Body of pancreas (tissue), 4 donors: Measurements from ENCODE around the gene METTL23. TPM values are rescaled to one million over a fixed set of nuclear protein-coding genes. Genes with fewer than 3 reads are reported as not detected.

Experiments
- ATAC-seq: fragments of 150-250 bp; one replicate; pipeline ENCODE4 v1.9.1; 2016
- DNase-seq, 4 donors: peaks; one replicate each; pipeline ENCODE4 v3.0.0-alpha.2; 2019
- H3K27ac ChIP-seq, 4 donors: fragments of 200-600 bp; sonication (generic); 1 replicate in 3 of 4; 2 replicates in 1 of 4; pipeline versions ENCODE4 v1.5.1 to v1.6.1; 2016 to 2019; ENCODE audit warnings: mild to moderate bottlenecking in 1 of 4, mixed read lengths in 1 of 4, moderate library complexity in 1 of 4
- H3K27me3 ChIP-seq, 2 donors: fragments of 200-600 bp; sonication (generic); one replicate each; pipeline ENCODE4 v1.6.0; 2016; ENCODE audit warnings: mild to moderate bottlenecking in 1 of 2
- H3K36me3 ChIP-seq, 2 donors: fragments of 200-600 bp; sonication (generic); replicated peaks in 1 of 2; 2 replicates each; pipeline ENCODE4 v1.5.1; 2016; ENCODE audit warnings: low read depth in 2 of 2; ENCODE audit not compliant: insufficient read depth in 1 of 2
- H3K4me1 ChIP-seq: fragments of 200-600 bp; sonication (generic); one replicate; pipeline ENCODE4 v1.6.0; 2016
- H3K4me3 ChIP-seq, 2 donors: fragments of 200-600 bp; sonication (generic); 1 replicate in 1 of 2; 2 replicates in 1 of 2; pipeline ENCODE4 v1.5.1; 2016 to 2019
- H3K9me3 ChIP-seq, 3 donors: fragments of 200-600 bp; sonication (generic); 1 replicate in 2 of 3; 2 replicates in 1 of 3; pipeline ENCODE4 v1.5.1; 2016
- POLR2A ChIP-seq, 3 donors: fragments of 450-650 bp; IDR thresholded peaks; one replicate each; pipeline ENCODE4 v1.6.1; 2016; ENCODE audit warnings: antibody characterized with exemption in 3 of 3, mild to moderate bottlenecking in 2 of 3
- WGBS, 2 donors: methylation state at CpG; one replicate each; pipeline ENCODE4 v1.1.5; 2017; 5-methylcytosine and 5-hydroxymethylcytosine counted together
- intact Hi-C: fragments of 100-400 bp; cut with DNase I; formaldehyde crosslinking; loops from one replicate; pipeline ENCODE4 v1.15.1; 2023
- total RNA-seq, 2 donors: library from RNA; depleted of rRNA; stranded (reverse); fragments of >200 nt; gene quantifications; one replicate each; pipeline ENCODE4 v1.1.0, GENCODE V29; 2016
- TF ChIP-seq, protein P1 (sequence below), 7 experiments: fragments of 450-650 bp in 4 of 7; fragments of 200-600 bp in 3 of 7; sonication (generic) in 3 of 7; IDR thresholded peaks; one replicate each; pipeline ENCODE4 v1.5.1; 2016 to 2019; ENCODE audit warnings: antibody characterized with exemption in 7 of 7

The METTL23 gene
- 10 to 100 TPM; 25.9 to 44.2 TPM for total RNA-seq

DNA sequence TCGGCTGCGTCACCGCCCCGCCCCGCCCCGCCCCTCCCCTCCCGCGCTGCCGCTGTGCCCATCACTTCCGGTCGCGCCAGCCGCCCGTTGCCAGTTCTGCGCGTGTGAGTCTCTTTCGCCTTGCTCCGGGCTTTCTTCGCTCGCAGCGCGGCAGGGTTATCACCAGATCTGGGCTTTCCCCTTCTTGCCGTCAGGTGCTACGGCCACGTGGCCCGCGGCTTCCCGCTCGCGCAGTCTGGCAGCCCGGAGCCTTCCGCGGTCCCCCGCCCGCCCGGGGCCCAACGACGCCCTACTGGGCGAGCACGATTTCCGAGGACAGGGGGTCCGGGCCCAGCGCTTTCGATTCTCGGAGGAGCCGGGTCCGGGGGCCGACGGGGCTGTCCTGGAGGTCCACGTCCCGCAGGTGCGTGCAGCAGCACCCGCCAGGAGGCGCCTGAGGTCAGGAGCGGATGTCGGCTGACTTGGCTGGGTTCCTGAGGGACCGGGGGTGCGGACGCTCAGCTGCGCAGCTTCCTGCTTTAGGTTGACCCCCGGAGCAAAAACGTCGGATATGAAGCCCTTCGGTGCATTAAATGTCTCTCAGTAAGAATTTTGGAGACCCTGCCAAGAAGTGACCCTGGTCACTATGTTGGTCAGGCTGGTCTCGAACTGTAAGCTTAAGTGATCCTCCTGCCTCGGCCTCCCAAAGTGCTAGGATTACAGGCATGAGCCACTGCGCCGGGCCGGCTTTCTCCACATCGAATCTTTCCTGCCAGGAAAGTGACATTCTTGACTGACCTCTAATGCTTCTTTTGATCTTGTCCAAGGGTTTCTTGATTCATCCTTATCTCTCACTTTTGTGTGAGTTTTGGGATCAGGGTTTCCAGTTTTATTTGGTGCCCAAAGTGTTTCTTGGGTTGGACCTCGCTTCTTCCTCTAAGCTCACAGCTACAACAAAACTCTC, at the start of gene METTL23:
Gene METTL23 (plus strand): TSS at position 64 of the 943 bp plus-strand sequence. CDS start 2,872 bp downstream, outside the sequence.
- 0 to 4% methylated on average over 12 to 65 of the region's 71 CpGs for WGBS, 2 donors
- peak; percentile 59 for ATAC-seq
- Histone ChIP-seq H3K27ac (peak within 1 kb of the TSS; percentile 96 to 100 (median 100)), H3K27me3 (no peaks in the 10 kb centered on the region), H3K9me3 (no peaks in the 10 kb centered on the region), H3K4me1 (peaks cover 66% of the 10 kb centered on the region), H3K36me3 (peaks cover 0 to 15% of the 10 kb centered on the region in 2 donors), H3K4me3 (peak within 1 kb of the TSS; percentile 78 to 90)
- DNase-seq: peak; percentile 86 to 89 (median 88)
- intact Hi-C loops: no loop called here
- TF ChIP-seq, protein P1, sequence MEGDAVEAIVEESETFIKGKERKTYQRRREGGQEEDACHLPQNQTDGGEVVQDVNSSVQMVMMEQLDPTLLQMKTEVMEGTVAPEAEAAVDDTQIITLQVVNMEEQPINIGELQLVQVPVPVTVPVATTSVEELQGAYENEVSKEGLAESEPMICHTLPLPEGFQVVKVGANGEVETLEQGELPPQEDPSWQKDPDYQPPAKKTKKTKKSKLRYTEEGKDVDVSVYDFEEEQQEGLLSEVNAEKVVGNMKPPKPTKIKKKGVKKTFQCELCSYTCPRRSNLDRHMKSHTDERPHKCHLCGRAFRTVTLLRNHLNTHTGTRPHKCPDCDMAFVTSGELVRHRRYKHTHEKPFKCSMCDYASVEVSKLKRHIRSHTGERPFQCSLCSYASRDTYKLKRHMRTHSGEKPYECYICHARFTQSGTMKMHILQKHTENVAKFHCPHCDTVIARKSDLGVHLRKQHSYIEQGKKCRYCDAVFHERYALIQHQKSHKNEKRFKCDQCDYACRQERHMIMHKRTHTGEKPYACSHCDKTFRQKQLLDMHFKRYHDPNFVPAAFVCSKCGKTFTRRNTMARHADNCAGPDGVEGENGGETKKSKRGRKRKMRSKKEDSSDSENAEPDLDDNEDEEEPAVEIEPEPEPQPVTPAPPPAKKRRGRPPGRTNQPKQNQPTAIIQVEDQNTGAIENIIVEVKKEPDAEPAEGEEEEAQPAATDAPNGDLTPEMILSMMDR (IDR thresholded peaks at IDR 0.05): peak; percentile 46 to 76 (median 64)
- TF ChIP-seq POLR2A (IDR thresholded peaks at IDR 0.05): no peak

GRCh38 chr17:76677406-76677805, 49.2 kb upstream of the METTL23 start:
- no peak overlapping the region for H3K4me3 ChIP-seq
- intact Hi-C loops: no loop called here
- peaks cover 11% of the 10 kb centered on the region for H3K4me1 ChIP-seq
- TF ChIP-seq POLR2A (IDR thresholded peaks at IDR 0.05): no peak
- TF ChIP-seq, protein P1 (IDR thresholded peaks at IDR 0.05): no peak
- DNase-seq (no peak), ATAC-seq (no peak)
- H3K9me3 ChIP-seq: no peaks in the 10 kb centered on the region
- H3K36me3 ChIP-seq: peaks cover 0 to 3% of the 10 kb centered on the region in 2 donors
- H3K27me3 ChIP-seq: no peaks in the 10 kb centered on the region
- WGBS, 2 donors: 88 to 91% methylated on average over 16 of the region's 16 CpGs
- no peak overlapping the region for H3K27ac ChIP-seq

GRCh38 chr17:76678330-76678729, 48.3 kb upstream of the METTL23 start:
- WGBS, 2 donors: 81 to 86% methylated on average over 5 to 12 of the region's 12 CpGs
- no peak for TF ChIP-seq POLR2A (IDR thresholded peaks at IDR 0.05)
- TF ChIP-seq, protein P1 (IDR thresholded peaks at IDR 0.05): no peak
- no peak overlapping the region for H3K27ac ChIP-seq
- intact Hi-C loops: no loop called here
- no peaks in the 10 kb centered on the region for H3K9me3 ChIP-seq
- ATAC-seq: no peak
- H3K36me3 ChIP-seq: peaks cover 0 to 3% of the 10 kb centered on the region in 2 donors
- peaks cover 4% of the 10 kb centered on the region for H3K4me1 ChIP-seq
- no peaks in the 10 kb centered on the region for H3K27me3 ChIP-seq
- H3K4me3 ChIP-seq: no peak overlapping the region
- no peak for DNase-seq

GRCh38 chr17:76679239-76679638, 47.4 kb upstream of the METTL23 start:
- Histone ChIP-seq H3K27ac (no peak overlapping the region), H3K27me3 (no peaks in the 10 kb centered on the region), H3K4me3 (no peak overlapping the region), H3K36me3 (peaks cover 0 to 3% of the 10 kb centered on the region in 2 donors), H3K4me1 (peaks cover 4% of the 10 kb centered on the region), H3K9me3 (no peaks in the 10 kb centered on the region)
- no peak for DNase-seq
- intact Hi-C loops: no loop called here
- ATAC-seq: no peak
- TF ChIP-seq, protein P1 (IDR thresholded peaks at IDR 0.05): no peak
- no peak for TF ChIP-seq POLR2A (IDR thresholded peaks at IDR 0.05)
- 60 to 85% methylated on average over 1 of the region's 1 CpG for WGBS, 2 donors
